ENCODE data around the gene ZBTB32. TPM values are rescaled to one million over a fixed set of nuclear protein-coding genes. Genes with fewer than 3 reads are reported as not detected.

Gene ZBTB32
- total RNA-seq, 4 donors from 2014 or later = not detected

GRCh38 chr19:35713904-35714495 lies 9.6 kb downstream of the ZBTB32 start:
- no peak for DNase-seq (ENCODE audit: low spot score in 2 of 2)
- H3K27ac ChIP-seq = no peak overlapping the region
- WGBS = 83% methylated on average over 12 of the region's 12 CpGs

GRCh38 chr19:35714601-35715354 lies 10.4 kb downstream of the ZBTB32 start:
- Histone ChIP-seq H3K36me3 (no peaks in the 10 kb centered on the region), H3K4me3 (no peak overlapping the region), H3K4me1 (peaks cover 31% of the 10 kb centered on the region), H3K9me3 (no peaks in the 10 kb centered on the region), H3K27ac (no peak overlapping the region), H3K27me3 (no peaks in the 10 kb centered on the region)
- peak in 1 of 2 donors; percentile 76 for DNase-seq (ENCODE audit: low spot score in 2 of 2)
- 75% methylated on average over 14 of the region's 14 CpGs for WGBS
- TF ChIP-seq CTCF (IDR thresholded peaks at IDR 0.05) (no peak), POLR2AphosphoS5 (IDR thresholded peaks at IDR 0.05) (no peak), POLR2A (IDR thresholded peaks at IDR 0.05) (no peak), EP300 (IDR thresholded peaks at IDR 0.05) (no peak)

More at GRCh38 chr19:35713904-35714495, 9.6 kb downstream of the ZBTB32 start:
- peaks cover 24% of the 10 kb centered on the region for H3K4me1 ChIP-seq
- no peaks in the 10 kb centered on the region for H3K36me3 ChIP-seq
- no peak overlapping the region for H3K4me3 ChIP-seq
- no peak for TF ChIP-seq POLR2A (IDR thresholded peaks at IDR 0.05)
- TF ChIP-seq EP300 (IDR thresholded peaks at IDR 0.05) = no peak
- no peak for TF ChIP-seq CTCF (IDR thresholded peaks at IDR 0.05)
- no peak for TF ChIP-seq POLR2AphosphoS5 (IDR thresholded peaks at IDR 0.05)
- no peaks in the 10 kb centered on the region for H3K9me3 ChIP-seq
- no peaks in the 10 kb centered on the region for H3K27me3 ChIP-seq

DNA sequence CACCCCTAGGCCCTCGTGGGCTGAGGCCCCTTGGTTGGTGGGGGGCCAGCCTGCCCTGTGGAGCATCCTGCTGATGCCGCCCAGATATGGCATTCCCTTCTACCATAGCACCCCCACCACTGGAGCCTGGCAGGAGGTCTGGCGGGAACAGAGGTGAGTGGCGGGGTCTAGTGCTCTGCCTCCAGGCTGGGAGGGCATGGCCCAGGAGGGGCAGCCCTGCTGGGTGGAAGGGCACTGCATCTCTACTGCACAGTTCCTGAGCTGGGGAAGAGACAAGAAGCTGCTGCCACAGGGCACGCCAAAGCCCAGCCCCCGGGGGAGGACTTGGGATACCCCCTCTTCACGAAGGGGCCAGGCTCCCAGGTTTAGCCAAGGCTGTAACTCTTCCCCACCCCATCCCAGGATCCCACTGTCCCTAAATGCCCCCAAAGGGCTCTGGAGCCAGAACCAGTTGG lies 11.0 kb downstream of the ZBTB32 start:
- H3K4me3 ChIP-seq = peak overlapping the region; percentile 89
- H3K4me1 ChIP-seq = peaks cover 34% of the 10 kb centered on the region
- peaks cover 2% of the 10 kb centered on the region for H3K36me3 ChIP-seq
- TF ChIP-seq CTCF (IDR thresholded peaks at IDR 0.05) (no peak), EP300 (IDR thresholded peaks at IDR 0.05) (no peak), POLR2AphosphoS5 (IDR thresholded peaks at IDR 0.05) (no peak), POLR2A (IDR thresholded peaks at IDR 0.05) (no peak)
- 92% methylated on average over 2 of the region's 7 CpGs for WGBS
- H3K9me3 ChIP-seq = no peaks in the 10 kb centered on the region
- no peaks in the 10 kb centered on the region for H3K27me3 ChIP-seq
- peak in 1 of 2 donors; percentile 70 for DNase-seq (ENCODE audit: low spot score in 2 of 2)
- H3K27ac ChIP-seq = no peak overlapping the region

DNA sequence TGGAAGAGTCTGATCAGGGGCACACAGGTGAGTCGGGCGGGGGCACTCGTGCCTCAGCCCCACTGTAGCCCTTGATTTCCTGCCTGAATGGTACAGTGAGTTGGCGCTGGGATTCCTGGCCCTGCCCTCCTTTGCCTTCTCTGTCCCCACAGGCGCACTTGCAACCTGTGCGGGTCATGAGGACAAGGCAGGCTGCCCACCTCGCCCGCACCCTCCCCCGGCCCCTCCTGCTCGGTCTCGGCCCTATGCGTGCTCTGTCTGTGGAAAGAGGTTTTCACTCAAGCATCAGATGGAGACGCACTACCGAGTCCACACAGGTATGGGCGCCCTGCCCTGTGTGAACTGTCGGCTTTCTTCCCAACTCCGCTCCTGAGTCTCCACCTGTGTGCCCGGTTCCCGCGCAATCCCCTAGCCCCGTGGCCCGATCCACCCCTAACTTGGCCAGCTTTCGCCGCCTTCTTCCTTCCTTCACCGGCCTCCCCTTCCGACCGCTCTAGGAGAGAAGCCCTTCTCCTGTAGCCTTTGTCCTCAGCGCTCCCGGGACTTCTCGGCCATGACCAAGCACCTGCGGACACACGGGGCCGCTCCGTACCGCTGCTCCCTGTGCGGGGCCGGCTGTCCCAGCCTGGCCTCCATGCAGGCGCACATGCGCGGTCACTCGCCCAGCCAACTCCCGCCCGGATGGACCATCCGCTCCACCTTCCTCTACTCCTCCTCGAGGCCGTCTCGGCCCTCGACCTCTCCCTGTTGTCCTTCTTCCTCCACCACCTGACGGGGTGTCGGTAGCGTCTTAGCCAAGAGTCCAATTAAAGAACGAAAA lies 11.8 kb downstream of the ZBTB32 start:
- H3K4me3 ChIP-seq = peak overlapping the region; percentile 89

More for the DNA sequence above, 11.8 kb downstream of the ZBTB32 start:
- no peaks in the 10 kb centered on the region for H3K27me3 ChIP-seq
- TF ChIP-seq POLR2A (IDR thresholded peaks at IDR 0.05) = no peak
- TF ChIP-seq CTCF (IDR thresholded peaks at IDR 0.05) = no peak
- no peak for TF ChIP-seq EP300 (IDR thresholded peaks at IDR 0.05)
- TF ChIP-seq POLR2AphosphoS5 (IDR thresholded peaks at IDR 0.05) = no peak
- peaks cover 34% of the 10 kb centered on the region for H3K4me1 ChIP-seq
- no peaks in the 10 kb centered on the region for H3K9me3 ChIP-seq
- WGBS = 1% methylated on average over 34 of the region's 52 CpGs
- peak overlapping the region; percentile 91 for H3K27ac ChIP-seq
- H3K36me3 ChIP-seq = peaks cover 10% of the 10 kb centered on the region
- DNase-seq (ENCODE audit: low spot score in 2 of 2) = peak in 1 of 2 donors; percentile 81
